Measurements from ENCODE around the gene BTG2. TPM values are rescaled to one million over a fixed set of nuclear protein-coding genes. Genes with fewer than 3 reads are reported as not detected.
"Not testable (repeated sequence)": the region's sequence is repeated elsewhere in the genome, so short reads cannot be mapped to it uniquely, and the experiment has no call there.

BTG2 gene
- total RNA-seq, 1 donor from 2014 or later = 5.3 TPM

DNA sequence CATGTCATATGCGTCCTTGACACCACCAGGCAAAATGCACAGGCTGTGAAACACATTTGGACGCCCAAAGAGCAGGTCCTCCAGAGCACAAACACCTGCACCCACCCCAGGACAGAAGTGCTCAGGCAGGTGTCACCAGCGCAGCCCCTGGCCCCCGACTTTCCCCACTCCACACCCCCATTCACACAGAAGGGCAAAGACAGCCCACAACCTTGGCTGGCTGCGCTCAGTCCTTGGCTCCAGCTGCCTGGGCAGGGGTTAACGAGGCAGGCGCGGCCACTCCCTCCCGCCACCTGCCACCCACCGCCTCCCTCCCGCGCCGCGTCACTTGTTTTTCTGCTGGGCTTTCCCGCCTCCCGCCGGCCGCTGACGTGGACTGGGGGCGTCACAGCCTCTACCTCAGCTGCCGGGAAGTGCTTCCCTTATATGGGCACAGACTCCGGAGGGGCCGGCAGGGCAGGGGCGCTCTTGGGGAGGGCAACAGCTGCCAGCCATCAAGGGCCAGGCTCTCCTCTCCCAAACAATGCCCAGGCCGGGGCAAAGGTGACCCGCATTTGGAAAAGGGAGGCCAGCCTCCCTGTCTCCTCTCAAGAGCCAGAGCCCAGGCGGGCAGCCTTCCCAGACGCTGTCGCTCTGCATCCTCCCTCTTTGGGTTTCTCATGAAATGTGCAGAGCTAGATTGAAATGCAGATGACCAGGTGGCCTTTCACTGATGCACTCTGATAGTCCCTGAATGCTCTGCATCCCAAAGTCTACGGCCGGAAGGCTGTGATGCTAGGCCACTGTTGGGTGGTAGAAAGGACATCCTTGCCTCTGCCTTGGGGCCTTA, 14.8 kb upstream of the BTG2 start:
- peak; percentile 75 to 92 for DNase-seq (ENCODE audit: low spot score in 2 of 2)
- FAIRE-seq = no peak

DNA sequence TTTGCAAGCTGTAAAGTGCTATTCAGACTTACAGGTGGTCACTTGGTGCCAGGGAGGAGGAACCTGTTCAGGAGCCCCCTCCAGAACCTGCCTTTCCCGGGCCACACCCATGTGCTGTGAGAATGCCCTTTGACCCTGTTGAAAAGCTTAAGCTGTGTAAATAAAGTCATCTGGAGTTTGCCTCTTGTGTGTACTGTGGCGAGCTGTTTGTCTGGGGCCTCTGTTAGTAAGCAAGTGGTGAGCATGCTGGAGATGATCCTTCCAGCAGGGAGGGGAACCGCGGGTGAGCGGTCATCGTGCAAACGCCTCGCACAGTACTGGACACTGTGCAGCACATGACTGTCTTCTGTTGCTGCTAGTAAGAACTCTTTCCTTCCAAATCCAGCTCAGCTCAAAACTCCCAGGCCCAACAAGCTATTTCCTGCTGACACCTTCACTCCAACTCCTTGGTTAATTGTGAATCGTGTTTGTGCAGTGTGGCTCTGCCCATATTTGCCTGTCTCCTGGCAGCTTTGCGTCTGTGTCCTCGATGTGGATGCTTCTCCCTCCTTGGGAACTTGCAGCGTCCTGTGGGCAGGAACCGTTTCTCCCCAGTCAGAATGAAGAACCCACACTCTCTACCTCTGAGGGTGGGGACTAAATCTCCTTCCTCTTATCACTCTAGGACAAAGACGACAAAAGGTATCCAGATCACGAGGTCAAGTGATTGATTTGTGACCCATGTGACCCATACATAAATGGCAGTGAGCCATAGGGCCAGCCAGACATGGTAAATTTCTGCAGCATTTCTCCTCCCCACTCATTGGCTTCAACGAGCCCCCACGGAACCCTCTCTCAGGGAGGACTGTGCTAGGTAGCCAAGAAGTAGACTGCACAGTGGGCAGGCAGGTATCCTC, 13.9 kb upstream of the BTG2 start:
- FAIRE-seq (no peak), DNase-seq (ENCODE audit: low spot score in 2 of 2) (peak in 1 of 2 donors; percentile 41)

DNA sequence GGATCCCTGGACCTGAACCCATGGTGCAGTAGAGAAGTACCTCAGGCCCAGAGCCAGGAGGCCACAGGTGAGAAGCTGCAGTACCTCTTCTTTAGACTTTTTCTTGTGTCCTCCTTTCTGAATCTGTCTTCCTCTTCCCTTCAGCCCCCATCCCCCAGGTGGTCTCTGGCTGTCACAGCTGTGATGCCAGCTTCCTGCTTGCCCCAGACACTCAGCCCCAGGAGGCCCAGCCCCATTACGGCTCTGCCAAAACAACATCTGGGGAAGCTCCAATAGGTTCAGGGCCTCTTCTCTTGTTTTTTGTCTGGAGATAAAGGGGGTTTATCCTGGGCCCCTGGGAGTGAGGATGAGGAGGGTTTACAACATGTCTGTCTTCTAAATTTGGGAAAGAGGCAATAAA, 9.5 kb upstream of the BTG2 start:
- no peak for FAIRE-seq

DNA sequence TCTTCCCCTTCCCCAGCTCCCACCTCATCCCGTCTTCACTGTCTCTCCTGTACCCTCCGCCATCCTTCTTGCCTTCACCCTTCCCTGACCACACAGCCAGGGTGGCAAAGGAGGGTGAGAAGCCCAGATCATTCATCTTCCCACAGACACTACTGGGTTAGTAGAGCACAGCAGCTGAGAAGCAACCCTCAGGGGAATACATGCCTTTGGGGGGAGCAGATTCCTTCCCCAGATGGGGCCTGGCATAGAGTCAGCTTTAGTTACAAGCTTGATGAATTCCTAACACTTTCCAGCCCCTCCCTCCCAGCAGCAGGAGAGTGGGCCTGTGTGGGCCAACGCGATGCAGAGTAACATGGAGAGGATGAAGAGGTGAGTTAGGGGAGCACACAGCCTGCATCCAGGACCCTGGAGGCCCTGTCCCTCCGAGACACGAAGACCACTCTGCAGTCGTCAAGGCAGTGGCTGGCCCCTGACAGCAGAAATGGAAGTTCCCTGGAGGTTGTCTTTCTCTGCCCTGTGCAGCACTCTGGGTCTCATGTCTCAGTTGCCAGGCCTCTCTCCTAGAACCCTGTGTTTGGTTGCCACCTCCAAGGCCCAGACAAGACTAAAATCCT, 8.8 kb upstream of the BTG2 start:
- FAIRE-seq = no peak
- DNase-seq (ENCODE audit: low spot score in 2 of 2) = no peak

More for the DNA sequence above, 9.5 kb upstream of the BTG2 start:
- DNase-seq (ENCODE audit: low spot score in 2 of 2) = no peak

DNA sequence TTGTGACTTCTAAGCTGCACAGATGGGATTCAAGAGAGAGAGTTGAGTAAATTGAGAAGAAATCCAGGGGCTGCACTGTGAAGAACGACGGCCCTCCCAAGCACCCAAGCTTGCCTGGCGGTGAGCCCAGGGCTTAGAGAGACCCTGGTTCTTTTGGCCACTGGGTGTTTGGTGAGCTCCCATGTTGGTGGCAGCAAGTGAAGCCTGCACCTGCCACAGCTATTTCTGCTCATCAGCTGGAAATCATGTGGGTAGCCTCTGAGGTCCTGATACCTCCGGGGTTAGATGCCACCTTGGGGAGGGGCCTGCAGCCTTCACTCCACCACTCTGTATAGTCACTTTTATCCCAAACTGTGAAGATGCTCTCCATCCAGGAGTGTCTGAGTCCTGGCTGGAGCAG, 6.2 kb upstream of the BTG2 start:
- no peak for DNase-seq (ENCODE audit: low spot score in 2 of 2)
- FAIRE-seq = no peak

DNA sequence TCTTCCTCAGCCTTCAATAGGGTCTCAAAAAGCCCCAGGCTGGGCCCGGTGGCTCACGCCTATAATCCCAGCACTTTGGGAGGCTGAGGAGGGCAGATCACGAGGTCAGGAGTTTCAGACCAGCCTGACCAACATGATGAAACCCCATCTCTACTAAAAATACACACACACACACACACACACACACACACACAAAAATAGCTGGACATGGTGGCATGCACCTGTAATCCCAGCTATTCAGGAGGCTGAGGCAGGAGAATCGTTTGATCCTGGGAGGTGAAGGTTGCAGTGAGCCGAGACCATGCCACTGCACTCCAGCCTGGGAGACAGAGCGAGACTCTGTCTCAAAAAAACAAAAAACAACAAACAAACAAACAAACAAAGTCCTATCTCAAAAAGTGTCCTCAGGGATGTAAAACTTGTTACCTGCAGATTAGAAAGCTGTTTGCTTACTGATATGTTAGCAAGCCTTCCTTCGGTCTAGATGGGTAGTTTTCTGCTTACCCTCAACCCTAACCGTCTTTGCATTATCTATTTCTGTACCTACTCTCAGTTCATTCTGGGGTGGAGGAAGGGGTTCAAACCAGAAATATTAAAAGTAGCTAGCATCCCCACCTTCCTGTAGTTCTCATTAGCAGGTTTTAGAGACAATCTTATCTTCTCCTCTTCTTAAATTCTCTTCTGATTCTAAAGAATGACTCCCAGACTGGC, 5.4 kb upstream of the BTG2 start:
- not testable (repeated sequence) for FAIRE-seq; DNase-seq (ENCODE audit: low spot score in 2 of 2)

DNA sequence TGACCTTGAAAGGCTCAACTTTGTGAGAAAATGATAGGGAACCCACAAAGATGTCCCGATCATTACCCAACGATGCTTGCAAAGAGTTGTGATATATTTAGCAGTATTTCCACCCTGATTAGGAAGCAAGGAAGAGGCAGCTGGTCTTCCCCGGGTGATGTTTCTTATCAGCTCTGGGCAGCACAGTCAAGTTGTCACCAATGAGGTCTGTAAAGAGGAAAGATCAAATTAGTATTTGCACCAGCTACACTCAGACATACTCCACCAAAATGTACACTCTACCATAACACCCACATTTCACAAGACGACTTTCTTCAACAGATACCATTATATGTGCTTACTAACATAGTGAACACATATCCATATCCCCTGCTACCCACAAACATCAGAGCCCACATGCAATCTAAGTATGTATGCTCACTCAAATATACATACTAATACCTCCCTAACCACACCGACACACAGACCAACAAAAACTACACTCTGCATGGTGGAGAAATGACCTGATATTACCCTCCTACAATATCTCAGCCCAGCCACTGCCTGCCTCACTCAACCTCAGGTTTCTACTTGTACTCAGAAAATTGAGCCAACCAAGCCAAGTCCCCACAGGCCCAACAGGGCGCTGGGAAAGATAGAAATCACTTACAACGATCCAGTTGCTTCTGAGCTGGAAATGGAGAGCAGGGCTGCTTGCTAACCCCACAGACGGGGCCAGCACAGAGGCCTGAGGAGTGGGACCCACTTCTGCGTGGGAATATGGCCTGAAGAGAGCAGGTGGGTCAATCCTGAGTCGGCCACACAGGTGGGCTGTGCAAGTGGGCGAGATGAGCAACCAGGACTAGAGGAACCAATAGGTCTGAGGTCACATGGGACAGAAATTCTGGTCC, 4.6 kb upstream of the BTG2 start:
- FAIRE-seq (no peak), DNase-seq (ENCODE audit: low spot score in 2 of 2) (no peak)

DNA sequence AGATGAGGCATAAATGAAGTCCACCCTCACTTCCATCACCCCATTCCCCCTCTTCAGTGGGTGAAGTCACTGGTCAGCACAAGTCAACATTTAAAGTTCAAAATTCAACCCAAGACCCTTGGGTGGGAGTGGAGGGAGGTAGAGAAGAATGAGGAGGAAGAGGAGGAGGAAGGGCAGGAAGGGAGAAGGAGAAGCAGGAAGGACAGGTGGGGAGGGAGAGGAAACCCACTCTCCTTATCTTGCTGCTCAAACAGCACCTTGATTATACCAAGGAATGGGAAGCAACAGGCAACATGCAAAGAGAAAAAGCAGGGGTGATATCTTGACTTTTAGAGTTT, 4.0 kb upstream of the BTG2 start:
- FAIRE-seq (no peak), DNase-seq (ENCODE audit: low spot score in 2 of 2) (no peak)

DNA sequence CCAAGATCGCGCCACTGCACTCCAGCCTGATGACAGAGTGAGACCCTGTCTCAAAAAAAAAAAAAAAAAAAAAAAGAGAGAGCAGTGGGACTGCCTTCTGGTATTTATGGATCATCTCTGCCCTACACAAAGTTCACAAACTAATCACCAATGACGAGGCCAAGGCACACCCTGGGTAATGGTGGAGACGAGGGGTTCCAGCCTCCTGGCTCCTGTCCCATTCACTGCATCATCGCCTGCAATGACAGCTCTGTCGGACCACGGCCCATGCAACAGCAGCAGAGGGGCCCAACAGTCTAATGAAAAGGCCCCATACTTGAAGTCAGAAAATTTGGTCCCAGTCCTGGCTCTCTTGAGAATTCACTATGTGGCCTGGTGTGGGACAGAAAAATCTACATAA, 2.9 kb upstream of the BTG2 start:
- DNase-seq (ENCODE audit: low spot score in 2 of 2) (no peak), FAIRE-seq (no peak)

DNA sequence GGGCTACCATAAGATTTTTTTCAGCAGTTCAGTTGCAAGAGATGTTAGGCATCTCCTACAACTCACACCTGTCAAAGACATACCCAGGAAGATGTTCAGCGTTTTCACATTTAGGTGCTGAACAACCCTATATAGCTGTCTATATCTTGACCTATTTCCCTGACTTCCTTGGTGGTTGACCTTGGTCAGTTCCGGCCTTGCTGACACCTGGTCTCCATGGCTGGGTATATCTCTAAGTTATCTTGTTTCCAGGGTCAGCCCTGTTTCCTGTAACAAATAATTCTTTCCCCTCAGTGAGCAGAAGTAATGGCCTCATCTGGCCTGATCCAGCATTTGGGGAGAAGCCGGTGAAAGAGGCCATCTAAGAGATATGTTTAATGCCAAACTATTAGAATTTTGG, 2.4 kb upstream of the BTG2 start:
- no peak for FAIRE-seq
- DNase-seq (ENCODE audit: low spot score in 2 of 2) = no peak

DNA sequence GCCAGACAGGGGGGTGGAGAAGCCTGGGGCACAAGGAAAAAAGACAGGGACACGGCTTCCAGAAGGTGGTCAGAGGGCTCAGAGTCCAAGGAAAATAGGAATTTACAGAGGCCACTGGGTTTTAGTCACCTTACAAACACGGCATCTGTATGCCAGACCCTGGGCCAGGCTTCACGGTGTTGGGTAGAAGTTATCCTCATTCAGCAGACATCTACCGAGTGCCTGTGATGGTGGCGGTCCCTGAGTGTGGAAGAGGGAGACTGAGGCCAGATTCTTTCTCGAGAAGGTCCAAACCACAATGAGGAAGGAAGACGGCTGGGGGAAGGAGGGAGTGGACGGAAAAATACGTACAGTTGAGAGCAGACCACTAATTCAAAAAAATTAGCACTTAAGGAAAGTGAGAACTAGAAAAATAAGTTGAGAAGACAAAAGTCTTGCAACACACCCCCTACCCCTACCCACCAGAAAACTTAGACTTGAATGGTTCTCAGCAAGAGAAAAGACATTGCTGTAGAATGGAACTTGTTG, 864 bp upstream of the BTG2 start:
- FAIRE-seq (no peak), DNase-seq (ENCODE audit: low spot score in 2 of 2) (no peak)

DNA sequence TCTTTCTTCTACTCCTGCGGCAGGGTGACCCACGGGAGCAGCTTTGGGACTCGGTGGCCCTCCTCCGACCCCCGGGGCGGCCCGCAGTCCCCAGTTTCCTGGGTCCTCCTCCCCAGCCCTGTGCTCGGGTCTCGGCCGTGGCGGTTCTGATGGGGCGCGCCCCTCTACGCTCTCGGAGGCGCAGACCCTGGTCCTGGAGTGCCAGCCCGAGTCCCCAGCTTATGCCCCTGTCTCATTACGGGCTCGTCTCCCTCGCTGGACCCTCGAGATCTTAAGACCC, 430 bp downstream of the BTG2 start:
- DNase-seq (ENCODE audit: low spot score in 2 of 2) (no peak), FAIRE-seq (no peak)

DNA sequence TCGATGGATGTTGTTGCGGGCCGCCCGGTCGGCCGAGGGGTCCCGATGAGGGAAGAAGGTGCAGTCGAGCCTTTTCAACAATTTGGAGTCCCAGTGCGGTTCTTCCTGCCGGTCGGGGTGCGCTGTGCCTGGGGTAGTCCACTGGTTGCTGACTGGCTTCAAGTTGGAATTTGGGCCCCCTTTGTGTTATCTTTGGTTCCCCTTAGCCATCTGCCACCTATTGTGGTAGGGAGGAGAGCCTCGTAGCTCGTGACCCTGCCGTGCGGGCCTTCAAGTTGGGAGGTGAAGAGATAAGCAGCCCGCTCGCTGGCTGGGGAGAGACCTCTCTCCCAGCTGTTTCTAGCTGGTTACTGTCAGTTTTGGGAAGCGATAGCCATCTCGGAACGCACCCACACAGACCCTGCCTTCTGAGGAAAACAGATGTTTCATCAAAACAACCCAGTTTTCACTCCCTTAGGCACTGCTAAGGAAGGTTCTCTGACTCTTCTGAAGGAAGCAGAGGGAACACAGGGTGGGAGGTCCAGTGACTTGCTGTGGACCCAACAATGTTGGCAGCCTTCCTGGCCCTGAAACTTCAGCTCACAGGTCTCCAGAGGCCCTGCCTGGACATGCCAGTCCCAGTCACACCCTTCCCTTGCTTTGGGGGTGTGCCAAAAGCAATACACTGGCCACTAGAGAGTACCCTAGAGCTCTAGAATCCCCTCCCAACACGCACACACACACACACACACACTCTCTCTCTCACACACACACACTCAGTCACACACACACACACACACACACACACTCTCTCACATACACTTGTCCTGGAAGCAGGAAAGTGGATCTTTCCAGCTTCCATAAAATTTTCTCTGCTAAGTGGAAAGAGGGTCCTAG, 1.0 kb downstream of the BTG2 start:
- no peak for FAIRE-seq
- peak; percentile 70 to 74 for DNase-seq (ENCODE audit: low spot score in 2 of 2)

DNA sequence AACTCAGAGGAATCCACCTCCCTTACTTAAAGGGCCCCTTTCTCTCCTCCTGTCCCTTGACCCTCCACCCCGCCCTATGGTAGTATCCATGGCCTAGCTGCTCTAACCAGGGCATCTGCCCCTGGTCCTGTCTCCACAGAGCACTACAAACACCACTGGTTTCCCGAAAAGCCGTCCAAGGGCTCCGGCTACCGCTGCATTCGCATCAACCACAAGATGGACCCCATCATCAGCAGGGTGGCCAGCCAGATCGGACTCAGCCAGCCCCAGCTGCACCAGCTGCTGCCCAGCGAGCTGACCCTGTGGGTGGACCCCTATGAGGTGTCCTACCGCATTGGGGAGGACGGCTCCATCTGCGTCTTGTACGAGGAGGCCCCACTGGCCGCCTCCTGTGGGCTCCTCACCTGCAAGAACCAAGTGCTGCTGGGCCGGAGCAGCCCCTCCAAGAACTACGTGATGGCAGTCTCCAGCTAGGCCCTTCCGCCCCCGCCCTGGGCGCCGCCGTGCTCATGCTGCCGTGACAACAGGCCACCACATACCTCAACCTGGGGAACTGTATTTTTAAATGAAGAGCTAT, 1.7 kb downstream of the BTG2 start:
- FAIRE-seq (no peak), DNase-seq (ENCODE audit: low spot score in 2 of 2) (no peak)

DNA sequence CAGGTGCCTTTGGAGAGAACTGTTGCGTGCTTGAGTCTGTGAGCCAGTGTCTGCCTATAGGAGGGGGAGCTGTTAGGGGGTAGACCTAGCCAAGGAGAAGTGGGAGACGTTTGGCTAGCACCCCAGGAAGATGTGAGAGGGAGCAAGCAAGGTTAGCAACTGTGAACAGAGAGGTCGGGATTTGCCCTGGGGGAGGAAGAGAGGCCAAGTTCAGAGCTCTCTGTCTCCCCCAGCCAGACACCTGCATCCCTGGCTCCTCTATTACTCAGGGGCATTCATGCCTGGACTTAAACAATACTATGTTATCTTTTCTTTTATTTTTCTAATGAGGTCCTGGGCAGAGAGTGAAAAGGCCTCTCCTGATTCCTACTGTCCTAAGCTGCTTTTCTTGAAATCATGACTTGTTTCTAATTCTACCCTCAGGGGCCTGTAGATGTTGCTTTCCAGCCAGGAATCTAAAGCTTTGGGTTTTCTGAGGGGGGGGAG, 2.4 kb downstream of the BTG2 start:
- DNase-seq (ENCODE audit: low spot score in 2 of 2) (no peak), FAIRE-seq (no peak)

DNA sequence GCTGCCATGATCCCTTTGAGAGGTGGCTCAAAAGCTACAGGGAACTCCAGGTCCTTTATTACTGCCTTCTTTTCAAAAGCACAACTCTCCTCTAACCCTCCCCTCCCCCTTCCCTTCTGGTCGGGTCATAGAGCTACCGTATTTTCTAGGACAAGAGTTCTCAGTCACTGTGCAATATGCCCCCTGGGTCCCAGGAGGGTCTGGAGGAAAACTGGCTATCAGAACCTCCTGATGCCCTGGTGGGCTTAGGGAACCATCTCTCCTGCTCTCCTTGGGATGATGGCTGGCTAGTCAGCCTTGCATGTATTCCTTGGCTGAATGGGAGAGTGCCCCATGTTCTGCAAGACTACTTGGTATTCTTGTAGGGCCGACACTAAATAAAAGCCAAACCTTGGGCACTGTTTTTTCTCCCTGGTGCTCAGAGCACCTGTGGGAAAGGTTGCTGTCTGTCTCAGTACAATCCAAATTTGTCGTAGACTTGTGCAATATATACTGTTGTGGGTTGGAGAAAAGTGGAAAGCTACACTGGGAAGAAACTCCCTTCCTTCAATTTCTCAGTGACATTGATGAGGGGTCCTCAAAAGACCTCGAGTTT, 3.1 kb downstream of the BTG2 start:
- DNase-seq (ENCODE audit: low spot score in 2 of 2) (no peak), FAIRE-seq (no peak)

DNA sequence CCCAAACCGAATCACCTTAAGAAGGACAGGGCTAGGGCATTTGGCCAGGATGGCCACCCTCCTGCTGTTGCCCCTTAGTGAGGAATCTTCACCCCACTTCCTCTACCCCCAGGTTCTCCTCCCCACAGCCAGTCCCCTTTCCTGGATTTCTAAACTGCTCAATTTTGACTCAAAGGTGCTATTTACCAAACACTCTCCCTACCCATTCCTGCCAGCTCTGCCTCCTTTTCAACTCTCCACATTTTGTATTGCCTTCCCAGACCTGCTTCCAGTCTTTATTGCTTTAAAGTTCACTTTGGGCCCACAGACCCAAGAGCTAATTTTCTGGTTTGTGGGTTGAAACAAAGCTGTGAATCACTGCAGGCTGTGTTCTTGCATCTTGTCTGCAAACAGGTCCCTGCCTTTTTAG, 3.6 kb downstream of the BTG2 start:
- no peak for DNase-seq (ENCODE audit: low spot score in 2 of 2)
- FAIRE-seq = no peak
